Adipose tissue (tissue), 3 donors: ENCODE measurements around the gene RFESD. TPM values are rescaled to one million over a fixed set of nuclear protein-coding genes. Genes with fewer than 3 reads are reported as not detected.

ENCODE experiments used
- H3K27ac ChIP-seq: one replicate; pipeline ENCODE4 v1.5.1; 2013; ENCODE audit warnings: low read depth, low read length
- WGBS, 3 donors: extraction: QIAGEN DNeasy Blood & Tissue Kit; methylation state at CpG; one replicate each; pipeline ENCODE4 v1.1.7; 2013; 5-methylcytosine and 5-hydroxymethylcytosine counted together
- polyA plus RNA-seq, 3 donors: library from polyadenylated mRNA; stranded (reverse); fragments of 200-250 nt; gene quantifications; one replicate each; pipeline ENCODE4 v1.2.3, GENCODE V29; 2013
- donor health status: healthy with polysubstance abuse.
- donor health status: Bipolar disorder and iron deficiency.
- donor health status: healthy.

Gene RFESD
- 1 to 10 TPM; 1.0 to 4.4 (median 2.1) TPM for polyA plus RNA-seq

GRCh38 chr5:95646569-95647431 is at the start of gene RFESD:
Gene RFESD (plus strand): TSS chr5:95646777. CDS start chr5:95652272, 5,495 bp downstream.
- H3K27ac ChIP-seq, result peak within 1 kb of the TSS; percentile 32
- 1% methylated on average over 60 of the region's 60 CpGs for WGBS, 3 donors

- no peak overlapping the region for H3K27ac ChIP-seq
- WGBS, 3 donors, result 86 to 96% (median 96%) methylated on average over 1 of the region's 1 CpG
These were observed 47.3 kb upstream of the RFESD start for GRCh38 chr5:95599252-95599651.

- 91 to 97% (median 91%) methylated on average over 1 of the region's 1 CpG for WGBS, 3 donors
- H3K27ac ChIP-seq, result no peak overlapping the region
These were observed 46.0 kb upstream of the RFESD start for GRCh38 chr5:95600557-95600956.

GRCh38 chr5:95605786-95606185 is 40.8 kb upstream of the RFESD start:
- no peak overlapping the region for H3K27ac ChIP-seq
- WGBS, 3 donors, result 97 to 99% (median 98%) methylated on average over 5 of the region's 5 CpGs

- 94 to 96% (median 95%) methylated on average over 1 of the region's 1 CpG for WGBS, 3 donors
- H3K27ac ChIP-seq, result no peak overlapping the region
These were observed 40.2 kb upstream of the RFESD start for GRCh38 chr5:95606419-95606818.

- 34 to 67% (median 62%) methylated on average over 3 of the region's 3 CpGs for WGBS, 3 donors
- H3K27ac ChIP-seq, result no peak overlapping the region
These were observed 36.9 kb upstream of the RFESD start for GRCh38 chr5:95609711-95610110.

- no peak overlapping the region for H3K27ac ChIP-seq
- 90 to 96% (median 95%) methylated on average over 7 of the region's 7 CpGs for WGBS, 3 donors
These were observed 36.0 kb upstream of the RFESD start for GRCh38 chr5:95610546-95610945.

- H3K27ac ChIP-seq, result no peak overlapping the region
- WGBS, 3 donors, result 92 to 96% (median 95%) methylated on average over 3 of the region's 3 CpGs
These were observed 35.2 kb upstream of the RFESD start for GRCh38 chr5:95611396-95611795.

GRCh38 chr5:95613514-95613913 is 33.1 kb upstream of the RFESD start:
- WGBS, 3 donors, result 89 to 100% (median 98%) methylated on average over 1 of the region's 1 CpG

GRCh38 chr5:95615164-95615467 is 31.5 kb upstream of the RFESD start:
- H3K27ac ChIP-seq, result no peak overlapping the region
- 81 to 84% (median 81%) methylated on average over 1 of the region's 1 CpG for WGBS, 3 donors

More at GRCh38 chr5:95613514-95613913, 33.1 kb upstream of the RFESD start:
- no peak overlapping the region for H3K27ac ChIP-seq

GRCh38 chr5:95617057-95617456 is 29.5 kb upstream of the RFESD start:
- no peak overlapping the region for H3K27ac ChIP-seq
- WGBS, 3 donors, result 85 to 96% (median 94%) methylated on average over 5 of the region's 5 CpGs

GRCh38 chr5:95619096-95619495 is 27.5 kb upstream of the RFESD start:
- 82 to 88% (median 88%) methylated on average over 4 of the region's 4 CpGs for WGBS, 3 donors
- no peak overlapping the region for H3K27ac ChIP-seq

- H3K27ac ChIP-seq, result no peak overlapping the region
- 8 to 13% (median 8%) methylated on average over 19 of the region's 19 CpGs for WGBS, 3 donors
These were observed 27.0 kb upstream of the RFESD start for GRCh38 chr5:95619514-95620029.

- H3K27ac ChIP-seq, result no peak within 1 kb of the TSS
- WGBS, 3 donors, result 0 to 1% (median 1%) methylated on average over 57 to 85 of the region's 85 CpGs
These were observed 26.3 kb upstream of the RFESD start, which contains the start of gene GPR150 for GRCh38 chr5:95620030-95620869. Gene GPR150 (plus strand): TSS chr5:95620087. CDS start chr5:95620276, 189 bp downstream.

GRCh38 chr5:95620870-95621838 is 25.4 kb upstream of the RFESD start:
- no peak overlapping the region for H3K27ac ChIP-seq
- 2 to 3% (median 3%) methylated on average over 68 to 92 of the region's 92 CpGs for WGBS, 3 donors

- H3K27ac ChIP-seq, result no peak overlapping the region
- WGBS, 3 donors, result 32 to 46% (median 46%) methylated on average over 8 of the region's 8 CpGs
These were observed 24.5 kb upstream of the RFESD start for GRCh38 chr5:95621839-95622629.

- WGBS, 3 donors, result 58 to 97% (median 94%) methylated on average over 5 of the region's 5 CpGs
- no peak overlapping the region for H3K27ac ChIP-seq
These were observed 22.9 kb upstream of the RFESD start for GRCh38 chr5:95623706-95624105.
